VCaP (cell line): Measurements from ENCODE around the gene HINT3.

ENCODE experiments used
- H3K27ac ChIP-seq: fragments of 450-650 bp; 2 replicates; pipeline ENCODE4 v1.5.1; 2017
- CTCF ChIP-seq: fragments of 450-650 bp; conservative IDR thresholded peaks from 2 replicates; pipeline ENCODE4 v1.5.1; 2017; ENCODE audit warnings: mild to moderate bottlenecking, moderate library complexity

HINT3 gene

GRCh38 chr6:125919618-125920017 lies 37.0 kb upstream of the HINT3 start:
- TF ChIP-seq CTCF: no peak
- H3K27ac ChIP-seq: no peak overlapping the region

DNA sequence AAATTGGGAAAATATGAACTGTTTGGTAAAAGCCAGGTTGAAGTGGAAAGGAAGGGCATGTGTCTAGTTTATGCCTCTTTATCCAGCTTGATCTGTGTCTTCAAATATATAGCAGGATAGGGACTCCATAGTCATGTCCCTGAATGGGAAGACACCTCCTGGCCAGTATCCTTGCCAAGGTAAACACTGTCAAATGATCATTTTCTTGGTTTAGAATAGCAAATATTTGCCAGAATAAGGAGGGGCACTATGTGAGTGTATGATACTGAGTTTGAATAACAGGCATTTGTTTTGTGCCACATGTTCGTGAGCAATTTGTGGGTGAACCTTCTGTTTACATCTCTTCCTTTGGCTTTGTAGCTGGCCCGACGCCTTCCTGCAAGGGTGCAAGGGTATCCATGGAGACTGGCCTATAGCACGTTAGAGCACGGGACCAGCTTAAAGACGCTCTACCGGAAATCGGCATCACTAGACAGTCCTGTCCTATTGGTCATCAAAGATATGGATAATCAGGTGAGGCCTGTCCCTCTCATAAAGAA lies 34.2 kb upstream of the HINT3 start:
- TF ChIP-seq CTCF: no peak
- H3K27ac ChIP-seq: no peak overlapping the region

- TF ChIP-seq CTCF: no peak
- no peak overlapping the region for H3K27ac ChIP-seq
Measured at GRCh38 chr6:125923366-125923877, 33.1 kb upstream of the HINT3 start.

DNA sequence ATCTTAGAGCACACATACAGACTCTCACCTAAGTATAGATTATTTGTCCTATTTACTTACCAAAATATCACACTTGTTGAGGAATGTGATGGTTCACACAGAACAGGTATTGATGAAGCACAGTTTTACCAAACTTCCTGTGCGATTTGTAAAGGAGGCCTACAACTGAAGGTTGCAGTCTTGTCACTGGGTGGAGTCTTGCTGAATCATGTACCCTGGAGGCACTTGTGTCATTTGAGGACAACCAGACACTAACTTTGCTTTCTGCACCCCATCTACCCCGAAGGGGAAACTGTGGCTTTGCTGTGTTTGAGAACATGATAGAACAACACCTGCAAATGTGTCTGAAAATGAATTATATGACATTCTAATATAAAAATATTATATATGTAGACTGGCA lies 32.4 kb upstream of the HINT3 start:
- no peak overlapping the region for H3K27ac ChIP-seq
- no peak for TF ChIP-seq CTCF

- no peak overlapping the region for H3K27ac ChIP-seq
- no peak for TF ChIP-seq CTCF
Measured at GRCh38 chr6:125924697-125925358, 31.7 kb upstream of the HINT3 start.

DNA sequence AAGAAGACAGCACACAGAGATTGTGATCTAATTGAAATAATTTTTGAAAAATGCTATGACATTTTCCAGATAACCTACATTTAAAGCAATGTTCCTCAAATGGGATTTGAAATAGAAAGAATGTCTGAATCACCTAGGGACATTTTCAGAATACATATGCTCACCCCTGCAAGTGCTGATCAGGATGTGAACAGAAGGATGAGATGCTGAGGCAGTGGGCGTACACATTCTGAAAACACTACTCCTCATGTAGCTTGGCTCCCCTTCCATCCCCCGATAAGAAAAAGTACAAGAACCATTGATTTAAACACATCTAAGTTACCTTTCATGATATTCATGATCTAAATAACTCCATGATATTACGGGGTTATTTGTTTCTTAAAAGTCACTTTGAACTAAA lies 29.9 kb upstream of the HINT3 start:
- no peak overlapping the region for H3K27ac ChIP-seq
- no peak for TF ChIP-seq CTCF

GRCh38 chr6:125927761-125928160 lies 28.8 kb upstream of the HINT3 start:
- no peak for TF ChIP-seq CTCF
- no peak overlapping the region for H3K27ac ChIP-seq
